Gastrocnemius medialis (tissue), 4 donors: ENCODE measurements around the gene SGPP1. TPM values are rescaled to one million over a fixed set of nuclear protein-coding genes. Genes with fewer than 3 reads are reported as not detected.

ENCODE experiments used
- ATAC-seq, 2 donors: fragments of 150-250 bp; one replicate each; pipeline ENCODE4 v1.9.1; 2016
- DNase-seq, 2 donors: peaks; one replicate each; pipeline ENCODE4 v3.0.0-alpha.2; 2019
- H3K27ac ChIP-seq, 4 donors: fragments of 200-600 bp; sonication (generic); 1 replicate in 1 of 4; 2 replicates in 3 of 4; pipeline ENCODE4 v1.5.1; 2016 to 2018; ENCODE audit warnings: mild to moderate bottlenecking in 2 of 4, moderate library complexity in 1 of 4
- H3K27me3 ChIP-seq, 3 donors: fragments of 200-600 bp; sonication (generic) in 2 of 3; 1 replicate in 1 of 3; 2 replicates in 2 of 3; pipeline versions ENCODE4 v1.5.1 to v1.6.0; 2016 to 2019; ENCODE audit warnings: mild to moderate bottlenecking in 1 of 3, moderate library complexity in 1 of 3
- H3K36me3 ChIP-seq, 2 donors: fragments of 200-600 bp; sonication (generic) in 1 of 2; one replicate each; pipeline ENCODE4 v1.5.1; 2017 to 2018
- H3K4me1 ChIP-seq, 2 donors: fragments of 200-600 bp; sonication (generic) in 1 of 2; one replicate each; pipeline ENCODE4 v1.5.1; 2016 to 2017; ENCODE audit warnings: mild to moderate bottlenecking in 2 of 2
- H3K4me3 ChIP-seq, 4 donors: fragments of 200-600 bp; sonication (generic) in 3 of 4; 1 replicate in 1 of 4; 2 replicates in 3 of 4; pipeline ENCODE4 v1.5.1; 2016 to 2019; ENCODE audit warnings: mild to moderate bottlenecking in 2 of 4
- H3K9me3 ChIP-seq, 3 donors: fragments of 200-600 bp; sonication (generic) in 2 of 3; 1 replicate in 1 of 3; 2 replicates in 2 of 3; pipeline ENCODE4 v1.5.1; 2016 to 2019
- POLR2A ChIP-seq, 2 donors: fragments of 450-650 bp; IDR thresholded peaks; one replicate each; pipeline ENCODE4 v1.6.1; 2017; ENCODE audit warnings: antibody characterized with exemption in 2 of 2, mild to moderate bottlenecking in 2 of 2, moderate library complexity in 2 of 2
- in situ Hi-C, 4 donors: fragments of 200-750 bp; cut with MboI; loops; one replicate each; pipeline versions ENCODE4 v1.15.0 to v1.8.0; 2017; ENCODE audit warnings: low sequenced_read_pairs in 4 of 4
- intact Hi-C: fragments of 100-400 bp; cut with DNase I; formaldehyde crosslinking; loops from one replicate; pipeline ENCODE4 v1.15.1; 2023; ENCODE audit warnings: low total_unique reads
- total RNA-seq, 4 donors: library from RNA; depleted of rRNA; stranded (reverse); fragments of >200 nt; gene quantifications; one replicate each; pipeline versions ENCODE4 v1.1.0 to v1.2.3, GENCODE V29; 2016
- TF ChIP-seq, protein P1 (sequence below), 5 experiments: fragments of 450-650 bp in 3 of 5; fragments of 200-600 bp in 2 of 5; sonication (generic) in 2 of 5; IDR thresholded peaks in 4 of 5; conservative IDR thresholded peaks in 1 of 5; 1 replicate in 4 of 5; 2 replicates in 1 of 5; pipeline ENCODE4 v1.5.1; 2016 to 2019; ENCODE audit warnings: antibody characterized with exemption in 5 of 5, mild to moderate bottlenecking in 3 of 5, moderate library complexity in 3 of 5

Gene SGPP1
- total RNA-seq, 4 donors from 2014 or later, result 3.5 to 11.3 (median 8.1) TPM

DNA sequence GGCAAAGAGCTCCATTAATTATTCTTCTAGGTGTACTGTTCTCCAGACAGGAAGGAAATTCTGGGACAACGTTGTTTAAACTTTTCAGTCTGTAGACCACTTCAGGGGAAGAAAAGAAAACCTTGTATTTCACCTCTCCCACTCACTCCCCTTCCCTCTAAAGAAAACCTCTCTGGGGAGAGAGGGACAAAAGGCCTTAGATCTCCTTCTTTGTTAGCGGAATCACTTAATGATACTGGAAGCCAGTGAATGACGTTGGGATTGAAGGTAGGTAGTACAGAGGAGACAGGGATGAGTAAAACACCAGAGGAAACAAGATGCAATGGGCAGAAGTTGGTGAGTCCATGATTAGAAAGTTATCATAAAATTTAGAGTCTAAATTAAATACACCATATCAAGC, 38.7 kb upstream of the SGPP1 start:
- no peaks in the 10 kb centered on the region for H3K4me1 ChIP-seq
- in situ Hi-C loops, result no loop called here
- DNase-seq (no peak), ATAC-seq (no peak)
- H3K9me3 ChIP-seq, result no peaks in the 10 kb centered on the region
- TF ChIP-seq POLR2A (IDR thresholded peaks at IDR 0.05), result no peak
- TF ChIP-seq, protein P1, sequence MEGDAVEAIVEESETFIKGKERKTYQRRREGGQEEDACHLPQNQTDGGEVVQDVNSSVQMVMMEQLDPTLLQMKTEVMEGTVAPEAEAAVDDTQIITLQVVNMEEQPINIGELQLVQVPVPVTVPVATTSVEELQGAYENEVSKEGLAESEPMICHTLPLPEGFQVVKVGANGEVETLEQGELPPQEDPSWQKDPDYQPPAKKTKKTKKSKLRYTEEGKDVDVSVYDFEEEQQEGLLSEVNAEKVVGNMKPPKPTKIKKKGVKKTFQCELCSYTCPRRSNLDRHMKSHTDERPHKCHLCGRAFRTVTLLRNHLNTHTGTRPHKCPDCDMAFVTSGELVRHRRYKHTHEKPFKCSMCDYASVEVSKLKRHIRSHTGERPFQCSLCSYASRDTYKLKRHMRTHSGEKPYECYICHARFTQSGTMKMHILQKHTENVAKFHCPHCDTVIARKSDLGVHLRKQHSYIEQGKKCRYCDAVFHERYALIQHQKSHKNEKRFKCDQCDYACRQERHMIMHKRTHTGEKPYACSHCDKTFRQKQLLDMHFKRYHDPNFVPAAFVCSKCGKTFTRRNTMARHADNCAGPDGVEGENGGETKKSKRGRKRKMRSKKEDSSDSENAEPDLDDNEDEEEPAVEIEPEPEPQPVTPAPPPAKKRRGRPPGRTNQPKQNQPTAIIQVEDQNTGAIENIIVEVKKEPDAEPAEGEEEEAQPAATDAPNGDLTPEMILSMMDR (IDR thresholded peaks at IDR 0.05 in 4 of 5, conservative IDR thresholded peaks at IDR 0.05 in 1 of 5), result no peak
- H3K4me3 ChIP-seq, result no peak overlapping the region
- H3K27me3 ChIP-seq, result no peaks in the 10 kb centered on the region
- intact Hi-C loops, result no loop called here
- H3K27ac ChIP-seq, result no peak overlapping the region
- H3K36me3 ChIP-seq, result no peaks in the 10 kb centered on the region

DNA sequence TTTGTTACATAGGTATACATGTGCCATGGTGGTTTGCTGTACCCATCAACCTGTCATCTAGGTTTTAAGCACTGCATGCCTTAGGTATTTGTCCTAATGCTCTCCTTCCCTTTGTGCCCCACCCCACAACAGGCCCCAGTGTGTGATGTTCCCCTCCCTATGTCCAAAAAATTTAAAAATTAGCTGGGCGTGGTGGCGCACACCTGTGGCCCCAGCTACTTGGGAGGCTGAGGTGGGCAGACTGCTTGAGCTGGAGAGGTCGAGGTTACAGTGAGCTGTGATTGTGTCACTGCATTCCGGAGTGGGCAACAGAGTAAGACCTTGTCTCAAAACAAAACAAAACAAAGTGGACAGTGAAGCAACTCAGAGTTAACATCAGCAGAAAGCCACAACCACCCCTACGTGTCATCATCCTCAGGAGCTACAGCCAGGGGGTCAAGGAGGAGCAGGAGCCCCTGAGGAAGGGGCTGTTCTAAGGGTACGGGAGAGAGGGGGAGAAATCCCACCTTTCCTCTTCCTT, 36.8 kb upstream of the SGPP1 start:
- ATAC-seq (no peak), DNase-seq (no peak)
- intact Hi-C loops (no loop called here), in situ Hi-C loops (no loop called here)
- TF ChIP-seq, protein P1 (IDR thresholded peaks at IDR 0.05 in 4 of 5, conservative IDR thresholded peaks at IDR 0.05 in 1 of 5), result no peak
- no peak for TF ChIP-seq POLR2A (IDR thresholded peaks at IDR 0.05)
- Histone ChIP-seq H3K4me3 (no peak overlapping the region), H3K36me3 (no peaks in the 10 kb centered on the region), H3K27ac (no peak overlapping the region), H3K4me1 (no peaks in the 10 kb centered on the region), H3K9me3 (no peaks in the 10 kb centered on the region), H3K27me3 (no peaks in the 10 kb centered on the region)

DNA sequence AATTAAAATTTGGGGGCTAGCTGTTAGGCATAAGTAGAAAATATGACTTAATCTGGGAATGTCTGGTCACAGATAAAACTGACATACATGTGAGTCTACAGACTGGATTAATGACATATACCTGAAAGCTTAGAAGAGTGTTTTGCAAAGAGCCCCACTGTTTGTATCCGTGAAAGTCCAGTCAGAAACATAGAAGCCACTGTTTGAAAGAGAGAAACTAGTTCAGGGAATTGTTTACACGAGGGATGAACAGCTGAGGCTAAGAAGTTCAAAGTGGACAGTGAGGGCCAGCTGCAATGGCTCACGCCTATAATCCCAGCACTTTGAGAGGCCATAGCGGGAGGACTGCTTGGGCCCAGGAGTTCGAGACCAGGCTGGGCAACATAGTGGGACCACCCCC, 36.2 kb upstream of the SGPP1 start:
- in situ Hi-C loops, result no loop called here
- H3K27ac ChIP-seq, result no peak overlapping the region
- no peak overlapping the region for H3K4me3 ChIP-seq
- DNase-seq (no peak), ATAC-seq (no peak)
- H3K27me3 ChIP-seq, result no peaks in the 10 kb centered on the region
- no peaks in the 10 kb centered on the region for H3K36me3 ChIP-seq
- intact Hi-C loops, result no loop called here
- no peaks in the 10 kb centered on the region for H3K4me1 ChIP-seq
- no peak for TF ChIP-seq POLR2A (IDR thresholded peaks at IDR 0.05)
- TF ChIP-seq, protein P1 (IDR thresholded peaks at IDR 0.05 in 4 of 5, conservative IDR thresholded peaks at IDR 0.05 in 1 of 5), result no peak
- H3K9me3 ChIP-seq, result no peaks in the 10 kb centered on the region

DNA sequence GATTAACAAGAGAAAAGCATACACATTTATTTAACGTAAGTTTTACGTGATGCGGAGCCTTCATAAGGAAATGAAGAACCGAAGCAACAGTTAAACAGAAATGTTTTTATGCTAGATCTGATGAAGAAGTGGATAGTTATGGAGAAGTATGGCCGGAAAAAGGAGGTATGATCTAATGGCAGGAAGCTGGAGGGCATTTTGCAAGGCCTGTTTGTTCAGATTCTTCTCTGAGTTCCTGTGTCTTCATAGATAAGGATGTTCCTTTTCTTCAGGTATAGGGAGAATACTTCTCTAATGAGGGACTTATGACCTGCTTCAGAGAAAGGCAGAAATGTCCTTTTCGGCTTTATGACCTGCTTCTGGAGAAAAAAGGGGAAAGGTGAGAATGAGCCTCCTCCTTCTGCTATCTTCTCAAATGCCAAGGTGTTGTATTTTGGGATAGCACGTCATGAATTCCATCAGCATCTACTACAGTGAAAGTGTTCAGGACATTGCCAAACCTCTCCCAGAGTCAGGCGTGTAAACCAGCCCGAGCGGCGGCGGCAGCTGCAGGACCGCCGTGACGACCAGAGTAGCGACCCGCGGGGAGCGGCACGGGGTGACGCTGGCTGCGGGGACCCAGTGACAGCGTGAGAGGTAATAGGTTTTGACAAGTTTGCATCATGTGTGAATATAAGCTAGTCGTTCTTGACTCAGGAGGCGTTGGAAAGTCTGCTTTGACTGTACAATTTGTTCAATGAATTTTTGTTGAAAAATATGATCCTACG, 33.7 kb upstream of the SGPP1 start:
- intact Hi-C loops, result no loop called here
- ATAC-seq, result no peak

More for the DNA sequence above, 33.7 kb upstream of the SGPP1 start:
- TF ChIP-seq POLR2A (IDR thresholded peaks at IDR 0.05), result no peak
- TF ChIP-seq, protein P1 (IDR thresholded peaks at IDR 0.05 in 4 of 5, conservative IDR thresholded peaks at IDR 0.05 in 1 of 5), result no peak
- Histone ChIP-seq H3K36me3 (no peaks in the 10 kb centered on the region), H3K4me3 (no peak overlapping the region), H3K27ac (no peak overlapping the region), H3K4me1 (no peaks in the 10 kb centered on the region), H3K27me3 (no peaks in the 10 kb centered on the region), H3K9me3 (no peaks in the 10 kb centered on the region)
- no peak for DNase-seq
- in situ Hi-C loops, result no loop called here
